ENCODE data around the gene MRPL37. TPM values are rescaled to one million over a fixed set of nuclear protein-coding genes. Genes with fewer than 3 reads are reported as not detected.
A peak's percentile ranks its signal among the peaks of the same experiment; 100 is the strongest.
"Not testable (repeated sequence)": the region's sequence is repeated elsewhere in the genome, so short reads cannot be mapped to it uniquely, and the experiment has no call there.

Gene MRPL37
- total and polyA plus RNA-seq, 9 donors = 45.0 to 70.2 (median 62.8) TPM

DNA sequence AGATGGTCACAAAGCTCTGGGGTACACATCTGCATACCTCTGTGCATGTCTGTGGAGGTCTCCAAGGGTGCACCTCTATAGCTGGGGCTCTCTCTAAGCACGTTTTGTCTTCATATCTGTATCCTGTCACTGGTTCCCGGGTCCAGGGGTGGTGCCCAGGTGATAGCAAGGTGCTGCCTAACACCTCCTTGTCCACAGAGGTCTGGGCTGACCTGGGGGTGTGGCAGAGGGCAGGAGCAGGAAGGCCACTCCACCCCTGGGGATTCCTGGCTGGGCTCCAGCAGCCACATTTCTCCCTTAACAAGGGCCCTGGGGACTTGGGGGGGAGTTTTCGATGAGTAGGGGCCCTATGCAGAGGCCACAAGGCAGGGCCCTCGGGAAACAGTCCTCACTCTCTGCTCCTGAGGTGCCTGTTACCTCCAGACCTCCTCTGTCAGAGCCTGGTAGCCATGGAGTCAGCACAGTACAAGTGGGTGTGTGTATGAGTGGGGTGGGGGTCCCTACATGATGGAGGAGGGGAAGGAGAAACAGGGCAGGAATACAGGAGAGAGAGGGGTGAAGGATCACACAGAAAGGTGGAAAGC, 40.1 kb upstream of the MRPL37 start:
- WGBS (ENCODE audit: insufficient coverage) = 80% methylated on average over 1 of the region's 4 CpGs

DNA sequence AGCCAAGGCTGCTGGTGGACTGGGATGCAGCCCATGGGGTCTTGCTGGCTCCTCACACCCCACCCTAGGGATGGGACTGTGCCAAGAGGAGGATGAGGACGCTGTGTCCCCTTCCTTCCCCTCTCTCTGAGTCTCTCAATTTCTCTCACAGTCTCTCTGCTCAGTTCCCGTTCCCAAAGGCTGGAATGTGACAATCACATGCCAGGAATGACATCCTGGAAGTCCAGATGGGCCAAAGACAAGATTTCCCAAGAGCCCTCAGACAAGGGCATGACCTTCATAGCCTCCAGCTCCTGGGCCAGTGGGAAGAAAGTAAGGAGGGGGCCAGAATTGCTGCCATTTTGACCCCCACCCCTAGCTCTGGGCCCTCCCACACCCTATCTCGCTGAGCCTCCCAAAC, 39.6 kb upstream of the MRPL37 start:
- no peaks in the 10 kb centered on the region for H3K36me3 ChIP-seq (ENCODE audit: control insufficient read depth, insufficient read depth, low read length)
- H3K4me3 ChIP-seq (ENCODE audit: low read length) = no peak overlapping the region
- no peaks in the 10 kb centered on the region for H3K27me3 ChIP-seq (ENCODE audit: control insufficient read depth, insufficient read depth, low read length)
- no peak overlapping the region for H3K27ac ChIP-seq (ENCODE audit: low read length)
- peaks cover 4% of the 10 kb centered on the region for H3K4me1 ChIP-seq (ENCODE audit: control insufficient read depth, insufficient read depth, low read length)
- WGBS (ENCODE audit: insufficient coverage) = 63% methylated on average over 1 of the region's 3 CpGs
- no peaks in the 10 kb centered on the region for H3K9me3 ChIP-seq (replicated peaks; ENCODE audit: control insufficient read depth, low read depth, low read length)
- DNase-seq = no peak

More for the DNA sequence above, 40.1 kb upstream of the MRPL37 start:
- no peak overlapping the region for H3K27ac ChIP-seq (ENCODE audit: low read length)
- peaks cover 4% of the 10 kb centered on the region for H3K4me1 ChIP-seq (ENCODE audit: control insufficient read depth, insufficient read depth, low read length)
- H3K36me3 ChIP-seq (ENCODE audit: control insufficient read depth, insufficient read depth, low read length) = no peaks in the 10 kb centered on the region
- H3K9me3 ChIP-seq (replicated peaks; ENCODE audit: control insufficient read depth, low read depth, low read length) = no peaks in the 10 kb centered on the region
- no peaks in the 10 kb centered on the region for H3K27me3 ChIP-seq (ENCODE audit: control insufficient read depth, insufficient read depth, low read length)
- DNase-seq = no peak
- H3K4me3 ChIP-seq (ENCODE audit: low read length) = no peak overlapping the region

DNA sequence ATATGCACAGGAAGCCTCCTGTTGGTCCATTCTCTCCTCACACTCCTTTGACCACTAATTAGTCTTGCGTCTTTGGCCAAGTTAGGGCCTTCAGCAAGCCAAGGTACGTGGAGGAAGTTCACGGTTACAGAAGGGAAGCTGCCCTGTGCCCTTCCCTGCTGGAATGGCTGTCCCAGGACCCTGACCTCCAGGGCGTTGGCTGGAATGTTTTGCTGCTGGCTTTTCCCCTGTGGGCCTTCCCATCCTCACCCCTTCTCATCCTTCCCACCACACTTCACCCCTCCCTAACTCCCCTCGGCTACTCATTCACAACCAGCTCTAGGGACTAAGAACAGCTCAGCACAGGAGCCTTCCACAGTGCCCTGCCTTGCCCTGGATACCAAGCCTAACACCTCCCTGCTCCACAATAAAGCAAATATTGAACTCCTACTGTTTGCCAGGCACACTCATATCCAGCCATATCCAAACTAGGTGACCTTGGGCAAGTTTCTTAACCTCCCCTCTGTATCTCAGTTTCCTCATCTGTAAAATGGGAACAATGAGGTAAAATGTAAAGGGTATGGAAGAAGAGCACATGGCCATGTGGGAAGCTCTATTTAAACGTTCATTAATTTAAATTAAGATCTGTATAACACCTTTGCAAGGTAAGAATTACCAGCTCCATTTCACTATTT, 38.3 kb upstream of the MRPL37 start:
- WGBS (ENCODE audit: insufficient coverage) = 54% methylated on average over 2 of the region's 6 CpGs
- no peak overlapping the region for H3K27ac ChIP-seq (ENCODE audit: low read length)
- H3K4me3 ChIP-seq (ENCODE audit: low read length) = no peak overlapping the region
- DNase-seq = no peak
- H3K4me1 ChIP-seq (ENCODE audit: control insufficient read depth, insufficient read depth, low read length) = peaks cover 4% of the 10 kb centered on the region
- H3K9me3 ChIP-seq (replicated peaks; ENCODE audit: control insufficient read depth, low read depth, low read length) = no peaks in the 10 kb centered on the region
- H3K36me3 ChIP-seq (ENCODE audit: control insufficient read depth, insufficient read depth, low read length) = no peaks in the 10 kb centered on the region
- H3K27me3 ChIP-seq (ENCODE audit: control insufficient read depth, insufficient read depth, low read length) = no peaks in the 10 kb centered on the region

- Histone ChIP-seq H3K27ac (ENCODE audit: low read length) (no peak overlapping the region), H3K4me1 (ENCODE audit: control insufficient read depth, insufficient read depth, low read length) (peaks cover 4% of the 10 kb centered on the region), H3K4me3 (ENCODE audit: low read length) (no peak overlapping the region), H3K27me3 (ENCODE audit: control insufficient read depth, insufficient read depth, low read length) (no peaks in the 10 kb centered on the region), H3K9me3 (replicated peaks; ENCODE audit: control insufficient read depth, low read depth, low read length) (no peaks in the 10 kb centered on the region), H3K36me3 (ENCODE audit: control insufficient read depth, insufficient read depth, low read length) (no peaks in the 10 kb centered on the region)
- peak; percentile 21 for DNase-seq
- WGBS (ENCODE audit: insufficient coverage) = 64% methylated on average over 2 of the region's 3 CpGs
Observed at GRCh38 chr1:54163051-54163450, 36.9 kb upstream of the MRPL37 start.

DNA sequence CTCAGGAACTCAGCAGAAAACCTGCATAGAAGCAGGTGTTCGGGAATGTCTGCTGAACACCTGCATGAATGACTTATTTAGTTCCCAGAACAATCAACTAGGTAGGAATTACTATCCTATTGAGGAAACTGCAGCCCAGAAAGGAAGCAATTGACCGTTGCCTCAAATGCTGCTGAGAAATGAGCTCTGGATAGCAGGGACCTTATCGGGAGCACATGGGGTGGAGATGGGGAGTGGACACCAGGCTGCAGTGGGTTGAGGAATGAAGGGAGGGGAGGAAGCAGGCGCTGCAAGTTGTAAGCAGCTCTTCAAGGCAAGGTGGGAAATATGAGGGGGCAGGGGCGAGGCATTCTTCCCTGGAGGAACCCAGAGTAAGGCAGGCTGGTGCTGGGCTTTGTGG, 36.4 kb upstream of the MRPL37 start:
- 66% methylated on average over 4 of the region's 5 CpGs for WGBS (ENCODE audit: insufficient coverage)
- Histone ChIP-seq H3K27me3 (ENCODE audit: control insufficient read depth, insufficient read depth, low read length) (no peaks in the 10 kb centered on the region), H3K4me3 (ENCODE audit: low read length) (no peak overlapping the region), H3K9me3 (replicated peaks; ENCODE audit: control insufficient read depth, low read depth, low read length) (no peaks in the 10 kb centered on the region), H3K27ac (ENCODE audit: low read length) (no peak overlapping the region), H3K36me3 (ENCODE audit: control insufficient read depth, insufficient read depth, low read length) (no peaks in the 10 kb centered on the region), H3K4me1 (ENCODE audit: control insufficient read depth, insufficient read depth, low read length) (peaks cover 4% of the 10 kb centered on the region)
- DNase-seq = no peak

DNA sequence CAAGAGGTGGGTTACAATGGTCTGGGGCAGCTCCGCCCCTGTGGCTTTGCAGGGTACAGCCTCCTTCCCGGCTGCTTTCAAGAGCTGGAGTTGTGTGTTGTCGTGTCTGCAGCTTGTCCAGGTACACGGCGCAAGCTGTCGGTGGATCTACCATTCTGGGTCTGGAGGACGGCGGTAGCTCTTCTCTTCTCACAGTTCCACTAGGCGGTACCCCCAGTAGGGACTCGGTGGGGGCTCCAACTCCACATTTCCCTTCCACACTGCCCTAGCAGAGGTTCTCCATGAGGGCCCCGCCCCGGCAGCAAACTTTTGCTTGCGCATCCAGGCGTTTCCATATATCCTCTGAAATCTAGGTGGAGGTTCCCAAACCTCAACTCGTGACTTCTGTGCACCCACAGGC, 34.8 kb upstream of the MRPL37 start:
- Histone ChIP-seq H3K9me3 (replicated peaks; ENCODE audit: control insufficient read depth, low read depth, low read length) (no peaks in the 10 kb centered on the region), H3K4me3 (ENCODE audit: low read length) (no peak overlapping the region), H3K27me3 (ENCODE audit: control insufficient read depth, insufficient read depth, low read length) (no peaks in the 10 kb centered on the region), H3K36me3 (ENCODE audit: control insufficient read depth, insufficient read depth, low read length) (no peaks in the 10 kb centered on the region), H3K4me1 (ENCODE audit: control insufficient read depth, insufficient read depth, low read length) (peaks cover 4% of the 10 kb centered on the region), H3K27ac (ENCODE audit: low read length) (no peak overlapping the region)
- 87% methylated on average over 15 of the region's 15 CpGs for WGBS (ENCODE audit: insufficient coverage)
- no peak for DNase-seq

GRCh38 chr1:54166357-54166756, 33.6 kb upstream of the MRPL37 start:
- not testable (repeated sequence) for H3K27me3 ChIP-seq (ENCODE audit: control insufficient read depth, insufficient read depth, low read length); H3K36me3 ChIP-seq (ENCODE audit: control insufficient read depth, insufficient read depth, low read length); H3K27ac ChIP-seq (ENCODE audit: low read length); DNase-seq; H3K9me3 ChIP-seq (replicated peaks; ENCODE audit: control insufficient read depth, low read depth, low read length); H3K4me1 ChIP-seq (ENCODE audit: control insufficient read depth, insufficient read depth, low read length); H3K4me3 ChIP-seq (ENCODE audit: low read length)
- 95% methylated on average over 6 of the region's 8 CpGs for WGBS (ENCODE audit: insufficient coverage)

DNA sequence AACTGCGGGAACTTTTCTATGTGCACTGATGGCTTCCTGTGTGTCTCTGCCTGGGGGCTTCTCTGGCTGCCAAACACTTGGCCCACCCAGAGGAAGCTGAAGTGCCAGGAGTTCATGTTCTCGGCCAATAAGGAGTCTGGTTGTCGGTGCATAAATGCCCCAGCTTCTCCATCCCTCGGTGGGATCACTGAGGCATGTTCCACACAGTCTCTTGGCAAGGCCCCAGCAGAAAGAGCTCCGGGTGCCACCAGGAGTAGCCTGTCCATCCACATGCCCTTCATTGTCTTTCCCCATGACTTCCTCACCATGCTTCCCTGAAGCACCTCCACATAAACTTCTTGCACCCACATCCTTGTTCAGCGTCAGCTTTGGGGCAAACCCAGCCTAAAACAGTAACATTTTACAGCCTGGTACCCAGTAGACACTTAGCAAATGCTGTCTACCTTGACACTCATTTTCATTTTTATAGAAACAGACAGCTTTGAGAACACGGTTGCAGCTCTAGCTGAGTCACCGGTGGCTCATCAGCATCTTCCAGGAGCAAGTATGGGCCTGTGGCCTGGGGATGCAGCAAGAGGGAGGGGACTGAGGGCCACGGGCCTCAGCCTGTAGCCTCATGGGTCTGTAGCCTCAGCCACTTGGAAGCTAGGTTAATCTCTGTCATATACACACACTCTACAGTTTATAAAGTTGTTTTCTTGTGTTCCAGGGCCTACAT, 32.4 kb upstream of the MRPL37 start:
- no peak for DNase-seq
- no peaks in the 10 kb centered on the region for H3K4me1 ChIP-seq (ENCODE audit: control insufficient read depth, insufficient read depth, low read length)
- H3K27ac ChIP-seq (ENCODE audit: low read length) = no peak overlapping the region
- H3K27me3 ChIP-seq (ENCODE audit: control insufficient read depth, insufficient read depth, low read length) = no peaks in the 10 kb centered on the region
- H3K9me3 ChIP-seq (replicated peaks; ENCODE audit: control insufficient read depth, low read depth, low read length) = no peaks in the 10 kb centered on the region
- WGBS (ENCODE audit: insufficient coverage) = 66% methylated on average over 8 of the region's 9 CpGs
- H3K36me3 ChIP-seq (ENCODE audit: control insufficient read depth, insufficient read depth, low read length) = no peaks in the 10 kb centered on the region
- no peak overlapping the region for H3K4me3 ChIP-seq (ENCODE audit: low read length)

DNA sequence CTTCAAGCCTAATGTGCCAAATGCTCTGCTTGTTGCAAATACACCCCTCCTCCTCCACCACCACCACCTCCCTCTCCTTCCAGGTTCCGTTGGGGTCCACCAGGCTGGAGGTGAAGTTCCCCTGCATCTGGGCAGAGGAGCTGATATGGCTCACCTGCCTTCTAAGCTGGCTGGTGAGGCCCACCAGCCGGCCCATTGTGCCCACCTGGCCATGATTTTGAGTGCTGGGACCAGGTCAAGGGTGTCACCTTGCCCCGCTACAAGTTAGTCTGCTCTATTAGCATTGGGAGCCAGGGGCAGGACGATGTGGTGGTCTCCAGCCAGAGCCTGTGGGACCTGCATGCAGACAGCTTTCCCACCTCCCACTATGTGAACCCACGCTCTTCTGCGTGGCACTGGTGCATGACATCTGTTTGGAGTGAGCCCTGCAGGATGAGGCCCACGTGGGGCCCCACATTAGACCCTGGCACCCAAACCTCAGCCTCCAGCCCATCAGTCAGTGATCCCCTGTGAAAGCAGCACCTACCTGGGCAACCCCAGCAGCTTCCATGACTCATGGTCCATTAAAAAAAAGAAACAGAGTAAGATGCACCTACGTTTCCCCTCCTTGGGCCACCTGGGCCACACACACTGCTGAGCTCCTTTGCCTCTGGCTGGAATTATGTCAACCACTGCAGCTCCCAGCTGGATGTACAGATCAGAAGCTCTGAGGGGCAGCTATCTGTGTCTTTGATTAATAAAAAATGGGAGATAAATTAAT, 31.6 kb upstream of the MRPL37 start:
- no peak for DNase-seq
- Histone ChIP-seq H3K36me3 (ENCODE audit: control insufficient read depth, insufficient read depth, low read length) (no peaks in the 10 kb centered on the region), H3K27me3 (ENCODE audit: control insufficient read depth, insufficient read depth, low read length) (no peaks in the 10 kb centered on the region), H3K4me3 (ENCODE audit: low read length) (no peak overlapping the region), H3K27ac (ENCODE audit: low read length) (no peak overlapping the region), H3K4me1 (ENCODE audit: control insufficient read depth, insufficient read depth, low read length) (no peaks in the 10 kb centered on the region), H3K9me3 (replicated peaks; ENCODE audit: control insufficient read depth, low read depth, low read length) (no peaks in the 10 kb centered on the region)
- 81% methylated on average over 7 of the region's 8 CpGs for WGBS (ENCODE audit: insufficient coverage)

DNA sequence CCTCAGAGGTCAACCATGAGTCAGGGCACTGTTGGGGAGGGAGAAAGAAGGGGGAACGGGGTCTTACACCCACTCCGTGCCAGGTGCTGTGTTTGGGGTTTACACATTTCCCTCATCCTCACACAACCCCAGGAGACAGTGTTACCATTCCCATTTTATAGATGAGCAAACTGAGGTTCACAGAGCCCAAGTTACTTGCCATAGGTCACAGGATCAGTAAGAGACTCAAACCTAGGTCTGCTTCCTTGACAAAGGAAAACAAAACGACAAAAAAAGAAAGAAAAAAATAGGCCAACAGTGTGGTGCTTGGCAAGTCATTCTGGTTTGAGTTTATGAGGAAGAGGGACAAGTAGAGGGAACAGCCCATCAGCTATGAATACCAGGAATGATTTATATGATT, 30.9 kb upstream of the MRPL37 start:
- H3K36me3 ChIP-seq (ENCODE audit: control insufficient read depth, insufficient read depth, low read length) = peaks cover 2% of the 10 kb centered on the region
- WGBS (ENCODE audit: insufficient coverage) = 38% methylated on average over 1 of the region's 3 CpGs
- H3K4me3 ChIP-seq (ENCODE audit: low read length) = no peak overlapping the region
- no peaks in the 10 kb centered on the region for H3K27me3 ChIP-seq (ENCODE audit: control insufficient read depth, insufficient read depth, low read length)
- H3K27ac ChIP-seq (ENCODE audit: low read length) = no peak overlapping the region
- DNase-seq = no peak
- no peaks in the 10 kb centered on the region for H3K4me1 ChIP-seq (ENCODE audit: control insufficient read depth, insufficient read depth, low read length)
- no peaks in the 10 kb centered on the region for H3K9me3 ChIP-seq (replicated peaks; ENCODE audit: control insufficient read depth, low read depth, low read length)

Measured in muscle of leg (tissue), 11 donors.